SK-N-SH treated with all-trans-retinoic acid at 6 μM for 48 hours (cell line): ENCODE measurements around the gene AKAP10.

Experiments used
- OSR1 ChIP-seq: fragments of 250-450 bp; sonication (Bioruptor Pico); IDR thresholded peaks from 2 replicates; pipeline ENCODE4 v1.8.0; 2022; ENCODE audit warnings: moderate library complexity, mild to moderate bottlenecking, inconsistent platforms
- RARB ChIP-seq: fragments of 250-450 bp; sonication (Bioruptor Pico); IDR thresholded peaks from 2 replicates; pipeline ENCODE4 v1.8.0; 2021; ENCODE audit warnings: mild to moderate bottlenecking, moderate library complexity

DNA sequence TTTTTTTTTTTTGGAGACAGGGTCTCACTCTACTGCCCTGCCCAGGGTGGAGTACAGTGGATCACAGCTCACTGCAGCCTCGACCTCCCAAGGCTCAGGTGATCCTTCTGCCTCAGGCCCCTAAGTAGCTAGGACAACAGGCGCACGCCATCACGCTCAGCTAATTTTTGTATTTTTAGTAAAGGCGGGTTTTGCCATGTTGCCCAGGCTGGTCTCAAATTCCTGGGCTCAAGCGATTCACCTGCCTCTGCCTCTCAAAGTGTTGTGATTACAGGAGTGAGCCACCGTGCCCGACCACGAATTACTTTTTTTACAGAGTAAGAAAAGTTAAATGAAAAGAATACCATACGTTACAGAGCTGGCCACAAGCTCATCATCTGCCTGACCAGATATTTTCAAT lies 38.9 kb downstream of the AKAP10 start:
- TF ChIP-seq OSR1 (CRISPR knock-in tag) = no peak
- no peak for TF ChIP-seq RARB
